Liver (tissue), 9 donors: ENCODE results near the gene ASH1L. TPM values are rescaled to one million over a fixed set of nuclear protein-coding genes. Genes with fewer than 3 reads are reported as not detected.

Experiments
- DNase-seq: peaks from one replicate; pipeline ENCODE4 v3.0.0-alpha.2; 2017; ENCODE audit warnings: low spot score
- H3K27ac ChIP-seq, 2 donors: one replicate each; pipeline ENCODE4 v1.7.0; 2013; ENCODE audit warnings: inconsistent platforms in 2 of 2, low read length in 2 of 2, control low read depth in 1 of 2, low read depth in 1 of 2, mild to moderate bottlenecking in 1 of 2
- H3K27me3 ChIP-seq, 4 donors: one replicate each; pipeline versions ENCODE4 v1.6.1 to v1.7.0; 2013; ENCODE audit warnings: low read length in 3 of 4, inconsistent platforms in 1 of 4, mild to moderate bottlenecking in 1 of 4, moderate library complexity in 1 of 4; ENCODE audit not compliant: control insufficient read depth in 4 of 4, insufficient read depth in 4 of 4
- H3K36me3 ChIP-seq, 4 donors: one replicate each; pipeline versions ENCODE4 v1.6.1 to v1.7.0; 2013; ENCODE audit warnings: low read length in 3 of 4, mild to moderate bottlenecking in 3 of 4, low read depth in 1 of 4, moderate library complexity in 1 of 4; ENCODE audit not compliant: control insufficient read depth in 4 of 4, insufficient read depth in 3 of 4
- H3K4me1 ChIP-seq, 4 donors: one replicate each; pipeline versions ENCODE4 v1.6.1 to v1.7.0; 2013; ENCODE audit warnings: low read length in 3 of 4, mild to moderate bottlenecking in 3 of 4, moderate library complexity in 1 of 4; ENCODE audit not compliant: control insufficient read depth in 4 of 4, insufficient read depth in 4 of 4
- H3K4me3 ChIP-seq, 3 donors: one replicate each; pipeline versions ENCODE4 v1.6.1 to v1.7.0; 2013; ENCODE audit warnings: low read length in 3 of 3, control low read depth in 1 of 3, low read depth in 1 of 3, mild to moderate bottlenecking in 1 of 3
- H3K9ac ChIP-seq, 2 donors: one replicate each; pipeline ENCODE4 v1.7.0; 2013; ENCODE audit warnings: low read length in 2 of 2, mild to moderate bottlenecking in 2 of 2, moderate library complexity in 2 of 2, control low read depth in 1 of 2, low read depth in 1 of 2
- H3K9me3 ChIP-seq, 4 donors: one replicate each; pipeline versions ENCODE4 v1.6.1 to v1.7.0; 2013; ENCODE audit warnings: low read length in 3 of 4; ENCODE audit not compliant: control insufficient read depth in 4 of 4
- ATF3 ChIP-seq: IDR thresholded peaks from 2 replicates; pipeline ENCODE4 v1.6.1; 2016; ENCODE audit warnings: antibody characterized with exemption
- CTCF ChIP-seq: fragments of 150-350 bp; IDR thresholded peaks from 2 replicates; pipeline ENCODE4 v1.5.1; 2017; ENCODE audit warnings: improper control_type of control experiment, low read depth, low read length; ENCODE audit not compliant: missing input control
- EGR1 ChIP-seq, 2 donors: IDR thresholded peaks; 2 replicates each; pipeline ENCODE4 v1.6.1; 2016 to 2018; ENCODE audit warnings: antibody characterized with exemption in 2 of 2, low read depth in 2 of 2
- FOXA1 ChIP-seq: IDR thresholded peaks from 2 replicates; pipeline ENCODE4 v1.6.1; 2016; ENCODE audit warnings: antibody characterized with exemption
- FOXA2 ChIP-seq: IDR thresholded peaks from 2 replicates; pipeline ENCODE4 v1.6.1; 2016; ENCODE audit warnings: antibody characterized with exemption
- GABPA ChIP-seq, 2 donors: IDR thresholded peaks in 1 of 2; conservative IDR thresholded peaks in 1 of 2; 2 replicates each; pipeline ENCODE4 v1.6.1; 2016; ENCODE audit warnings: antibody characterized with exemption in 2 of 2, mild to moderate bottlenecking in 1 of 2, moderate library complexity in 1 of 2
- HNF4A ChIP-seq, 2 donors: conservative IDR thresholded peaks; 2 replicates each; pipeline ENCODE4 v1.6.1; 2016; ENCODE audit warnings: antibody characterized with exemption in 2 of 2, mild to moderate bottlenecking in 2 of 2
- HNF4G ChIP-seq: IDR thresholded peaks from 2 replicates; pipeline ENCODE4 v1.6.1; 2016; ENCODE audit warnings: antibody characterized with exemption
- MAX ChIP-seq: IDR thresholded peaks from 2 replicates; pipeline ENCODE4 v1.6.1; 2016; ENCODE audit warnings: antibody characterized with exemption
- NR2F2 ChIP-seq: IDR thresholded peaks from 2 replicates; pipeline ENCODE4 v1.6.1; 2016; ENCODE audit warnings: antibody characterized with exemption
- RAD21 ChIP-seq, 2 donors: IDR thresholded peaks; 2 replicates each; pipeline ENCODE4 v1.6.1; 2016; ENCODE audit warnings: antibody characterized with exemption in 2 of 2, mild to moderate bottlenecking in 2 of 2
- REST ChIP-seq: IDR thresholded peaks from 2 replicates; pipeline ENCODE4 v1.6.1; 2016; ENCODE audit warnings: antibody characterized with exemption, mild to moderate bottlenecking
- RXRA ChIP-seq, 2 donors: IDR thresholded peaks; 2 replicates each; pipeline ENCODE4 v1.6.1; 2017 to 2018; ENCODE audit warnings: antibody characterized with exemption in 2 of 2, mild to moderate bottlenecking in 1 of 2
- SP1 ChIP-seq: IDR thresholded peaks from 2 replicates; pipeline ENCODE4 v1.6.1; 2018; ENCODE audit warnings: antibody characterized with exemption, mild to moderate bottlenecking
- TAF1 ChIP-seq: conservative IDR thresholded peaks from 2 replicates; pipeline ENCODE4 v1.6.1; 2016; ENCODE audit warnings: antibody characterized with exemption, mild to moderate bottlenecking
- YY1 ChIP-seq: IDR thresholded peaks from 2 replicates; pipeline ENCODE4 v1.6.1; 2016; ENCODE audit warnings: antibody characterized with exemption, mild to moderate bottlenecking
- ZBTB33 ChIP-seq: IDR thresholded peaks from 2 replicates; pipeline ENCODE4 v1.6.1; 2016; ENCODE audit warnings: antibody characterized with exemption
- WGBS: extraction: QIAGEN DNeasy Blood & Tissue Kit; methylation state at CpG from one replicate; pipeline ENCODE4 v1.1.7; 2013; 5-methylcytosine and 5-hydroxymethylcytosine counted together
- polyA plus RNA-seq, 2 donors: library from polyadenylated mRNA; stranded (reverse) in 1 of 2; unstranded in 1 of 2; fragments of 200-250 nt in 1 of 2; fragments of >200 nt in 1 of 2; fragmentation: Nextera tagmentation in 1 of 2; extraction: Ambion mirVana in 1 of 2; gene quantifications; one replicate each; pipeline versions ENCODE4 v1.2.1 to v1.2.3, GENCODE V29; 2013 to 2015
- total RNA-seq, 2 donors: library from RNA; depleted of rRNA; stranded (reverse); fragments of >200 nt; gene quantifications; one replicate each; pipeline ENCODE4 v1.2.3, GENCODE V29; 2014
- donor health status: healthy.
- donor health status: healthy.
- donor health status: healthy.
- donor health status: healthy.
- donor health status: healthy.

ASH1L gene
- total and polyA plus RNA-seq, 4 donors, result 3.9 to 30.3 (median 13.9) TPM

- Histone ChIP-seq H3K4me1 (peaks cover 10 to 46% (median 25%) of the 10 kb centered on the region in 4 donors), H3K27ac (peak overlapping the region; percentile 87 to 93), H3K4me3 (peak overlapping the region; percentile 10 to 64 (median 55)), H3K9ac (peak overlapping the region; percentile 21 to 47), H3K9me3 (no peaks in the 10 kb centered on the region), H3K27me3 (no peaks in the 10 kb centered on the region), H3K36me3 (no peaks in the 10 kb centered on the region)
- 34% methylated on average over 11 of the region's 11 CpGs for WGBS
- no peak for DNase-seq
- TF ChIP-seq MAX (no peak), ZBTB33 (peak; percentile 30), HNF4A (conservative IDR thresholded peaks at IDR 0.05) (peak; percentile 11 to 31), SP1 (peak; percentile 49), RAD21 (IDR thresholded peaks at IDR 0.05) (no peak), EGR1 (IDR thresholded peaks at IDR 0.05; ENCODE audit: low read depth in 2 of 2) (no peak), RXRA (IDR thresholded peaks at IDR 0.05) (peak in 1 of 2 donors; percentile 12), REST (peak; percentile 67), HNF4G (no peak), FOXA1 (no peak), CTCF (no peak), YY1 (peak; percentile 72)
These were observed 258.0 kb downstream of the ASH1L start for GRCh38 chr1:155304558-155305063.

GRCh38 chr1:155301342-155301841 lies 261.2 kb downstream of the ASH1L start, which contains the start of gene PKLR:
TSS of gene PKLR (minus strand) at chr1:155301438. CDS start at chr1:155301395, 43 bp downstream.
- H3K9ac ChIP-seq, result peak within 1 kb of the TSS; percentile 38 to 60
- TF ChIP-seq MAX, result no peak
- TF ChIP-seq EGR1 (IDR thresholded peaks at IDR 0.05; ENCODE audit: low read depth in 2 of 2), result no peak
- TF ChIP-seq TAF1, result no peak
- no peak for TF ChIP-seq GABPA (IDR thresholded peaks at IDR 0.05 in 1 of 2, conservative IDR thresholded peaks at IDR 0.05 in 1 of 2)
- TF ChIP-seq ATF3, result no peak
- no peak for TF ChIP-seq HNF4G
- TF ChIP-seq RAD21 (IDR thresholded peaks at IDR 0.05), result no peak
- TF ChIP-seq FOXA2, result no peak
- no peak for TF ChIP-seq CTCF
- TF ChIP-seq FOXA1, result no peak
- no peak for TF ChIP-seq RXRA (IDR thresholded peaks at IDR 0.05)
- no peak for TF ChIP-seq HNF4A (conservative IDR thresholded peaks at IDR 0.05)
- no peak for TF ChIP-seq YY1
- no peak for TF ChIP-seq NR2F2
- no peak for TF ChIP-seq SP1
- no peak for TF ChIP-seq ZBTB33

More at GRCh38 chr1:155301342-155301841, 261.2 kb downstream of the ASH1L start, which contains the start of gene PKLR:
- Histone ChIP-seq H3K4me1 (peaks cover 7 to 37% (median 22%) of the 10 kb centered on the region in 4 donors), H3K36me3 (no peaks in the 10 kb centered on the region), H3K9me3 (no peaks in the 10 kb centered on the region), H3K27ac (peak within 1 kb of the TSS; percentile 86 to 88), H3K4me3 (peak within 1 kb of the TSS; percentile 6 to 56 (median 50)), H3K27me3 (no peaks in the 10 kb centered on the region)
- 76% methylated on average over 5 of the region's 5 CpGs for WGBS
- no peak for DNase-seq
